ENCODE measurements around the gene SACS.

SACS gene

GRCh38 chr13:23344931-23345595, 88.4 kb downstream of the SACS start:
- TF ChIP-seq ZFX (IDR thresholded peaks at IDR 0.05; ENCODE audit: borderline replicate concordance): no peak
- TF ChIP-seq CTCF (IDR thresholded peaks at IDR 0.05): no peak
- no peak overlapping the region for H3K27ac ChIP-seq

GRCh38 chr13:23339225-23339624, 94.3 kb downstream of the SACS start:
- TF ChIP-seq ZFX (IDR thresholded peaks at IDR 0.05; ENCODE audit: borderline replicate concordance) (no peak), CTCF (IDR thresholded peaks at IDR 0.05) (no peak)
- H3K27ac ChIP-seq: no peak overlapping the region

- H3K27ac ChIP-seq: no peak overlapping the region
- no peak for TF ChIP-seq CTCF (IDR thresholded peaks at IDR 0.05)
- TF ChIP-seq ZFX (IDR thresholded peaks at IDR 0.05; ENCODE audit: borderline replicate concordance): no peak
These were observed 103.1 kb downstream of the SACS start for GRCh38 chr13:23330356-23330755.

GRCh38 chr13:23325191-23325590, 108.3 kb downstream of the SACS start:
- H3K27ac ChIP-seq: no peak overlapping the region
- TF ChIP-seq ZFX (IDR thresholded peaks at IDR 0.05; ENCODE audit: borderline replicate concordance) (no peak), CTCF (IDR thresholded peaks at IDR 0.05) (no peak)

- TF ChIP-seq CTCF (IDR thresholded peaks at IDR 0.05) (no peak), ZFX (IDR thresholded peaks at IDR 0.05; ENCODE audit: borderline replicate concordance) (no peak)
- no peak overlapping the region for H3K27ac ChIP-seq
These were observed 109.4 kb downstream of the SACS start for GRCh38 chr13:23323946-23324709.

- H3K27ac ChIP-seq: no peak overlapping the region
- no peak for TF ChIP-seq CTCF (IDR thresholded peaks at IDR 0.05)
- TF ChIP-seq ZFX (IDR thresholded peaks at IDR 0.05; ENCODE audit: borderline replicate concordance): no peak
These were observed 110.9 kb downstream of the SACS start for GRCh38 chr13:23322353-23323336.

All from 22Rv1 (cell line).